Stimulated activated memory B cell treated with anti-CD40 and anti-IgM and Interleukin-4, amounts not matched to agents 10 μg/mL and 1 μg/mL and 100 μg/mL, for 72 hours (primary cell): ENCODE data around the gene PRR35.

Source experiments
- ATAC-seq: fragments of 150-1000 bp; cut with Tn5 transposase; 2 replicates; pipeline ENCODE4 v1.10.0; 2021
- H3K27ac Mint-ChIP-seq: one replicate; pipeline ENCODE4 v1.8.0; 2022; ENCODE audit warnings: mild to moderate bottlenecking, mixed read lengths
- H3K27me3 Mint-ChIP-seq: one replicate; pipeline ENCODE4 v1.8.0; 2022; ENCODE audit warnings: mixed read lengths
- H3K36me3 Mint-ChIP-seq: one replicate; pipeline ENCODE4 v1.8.0; 2022; ENCODE audit warnings: mixed read lengths
- H3K4me1 Mint-ChIP-seq: one replicate; pipeline ENCODE4 v1.8.0; 2022; ENCODE audit warnings: mixed read lengths
- H3K4me3 Mint-ChIP-seq: one replicate; pipeline ENCODE4 v1.8.0; 2022; ENCODE audit warnings: mild to moderate bottlenecking, moderate library complexity, mixed read lengths
- H3K9me3 Mint-ChIP-seq: one replicate; pipeline ENCODE4 v1.8.0; 2022; ENCODE audit warnings: mixed read lengths

The PRR35 gene

GRCh38 chr16:560204-560700, at the start of gene PRR35:
Gene PRR35, plus strand, starts transcription at chr16:560394. Its CDS starts 2,901 bp downstream, at chr16:563295.
- no peaks in the 10 kb centered on the region for H3K9me3 Mint-ChIP-seq
- peak within 1 kb of the TSS; percentile 31 for H3K4me3 Mint-ChIP-seq
- H3K27me3 Mint-ChIP-seq, result peaks cover 38% of the 10 kb centered on the region
- no peak within 1 kb of the TSS for H3K27ac Mint-ChIP-seq
- H3K36me3 Mint-ChIP-seq, result no peaks in the 10 kb centered on the region
- peaks cover 10% of the 10 kb centered on the region for H3K4me1 Mint-ChIP-seq
- no peak for ATAC-seq

- no peak overlapping the region for H3K27ac Mint-ChIP-seq
- ATAC-seq, result no peak
Measured at GRCh38 chr16:512802-513201, 47.4 kb upstream of the PRR35 start.

GRCh38 chr16:513950-514349, 46.2 kb upstream of the PRR35 start:
- Mint-ChIP-seq H3K4me3 (no peak overlapping the region), H3K27me3 (no peaks in the 10 kb centered on the region), H3K4me1 (no peaks in the 10 kb centered on the region), H3K27ac (no peak overlapping the region), H3K9me3 (no peaks in the 10 kb centered on the region), H3K36me3 (peaks cover 17% of the 10 kb centered on the region)
- no peak for ATAC-seq

More at GRCh38 chr16:512802-513201, 47.4 kb upstream of the PRR35 start:
- Mint-ChIP-seq H3K4me3 (no peak overlapping the region), H3K4me1 (no peaks in the 10 kb centered on the region), H3K27me3 (no peaks in the 10 kb centered on the region), H3K36me3 (peaks cover 22% of the 10 kb centered on the region), H3K9me3 (no peaks in the 10 kb centered on the region)

- Mint-ChIP-seq H3K36me3 (peaks cover 14% of the 10 kb centered on the region), H3K4me3 (no peak overlapping the region), H3K9me3 (no peaks in the 10 kb centered on the region), H3K4me1 (no peaks in the 10 kb centered on the region), H3K27me3 (no peaks in the 10 kb centered on the region), H3K27ac (no peak overlapping the region)
- no peak for ATAC-seq
Measured at GRCh38 chr16:515175-515938, 44.8 kb upstream of the PRR35 start.

- Mint-ChIP-seq H3K4me1 (no peaks in the 10 kb centered on the region), H3K9me3 (no peaks in the 10 kb centered on the region), H3K36me3 (peaks cover 11% of the 10 kb centered on the region), H3K4me3 (no peak overlapping the region), H3K27me3 (no peaks in the 10 kb centered on the region), H3K27ac (no peak overlapping the region)
- no peak for ATAC-seq
Measured at GRCh38 chr16:515939-516226, 44.3 kb upstream of the PRR35 start.

GRCh38 chr16:516301-516700, 43.9 kb upstream of the PRR35 start:
- ATAC-seq, result no peak
- Mint-ChIP-seq H3K27me3 (no peaks in the 10 kb centered on the region), H3K27ac (no peak overlapping the region)

GRCh38 chr16:518858-519257, 41.3 kb upstream of the PRR35 start:
- peaks cover 10% of the 10 kb centered on the region for H3K4me1 Mint-ChIP-seq
- no peaks in the 10 kb centered on the region for H3K27me3 Mint-ChIP-seq
- no peak for ATAC-seq
- no peak overlapping the region for H3K27ac Mint-ChIP-seq
- H3K4me3 Mint-ChIP-seq, result no peak overlapping the region
- H3K36me3 Mint-ChIP-seq, result peaks cover 11% of the 10 kb centered on the region
- H3K9me3 Mint-ChIP-seq, result no peaks in the 10 kb centered on the region

More at GRCh38 chr16:516301-516700, 43.9 kb upstream of the PRR35 start:
- H3K36me3 Mint-ChIP-seq, result peaks cover 11% of the 10 kb centered on the region
- no peaks in the 10 kb centered on the region for H3K9me3 Mint-ChIP-seq
- no peak overlapping the region for H3K4me3 Mint-ChIP-seq
- no peaks in the 10 kb centered on the region for H3K4me1 Mint-ChIP-seq

GRCh38 chr16:519425-519824, 40.8 kb upstream of the PRR35 start:
- Mint-ChIP-seq H3K4me3 (no peak overlapping the region), H3K27me3 (no peaks in the 10 kb centered on the region), H3K27ac (no peak overlapping the region), H3K36me3 (peaks cover 7% of the 10 kb centered on the region), H3K9me3 (no peaks in the 10 kb centered on the region), H3K4me1 (peaks cover 15% of the 10 kb centered on the region)
- no peak for ATAC-seq

- H3K4me3 Mint-ChIP-seq, result no peak overlapping the region
- H3K4me1 Mint-ChIP-seq, result peaks cover 19% of the 10 kb centered on the region
- peaks cover 1% of the 10 kb centered on the region for H3K36me3 Mint-ChIP-seq
- no peaks in the 10 kb centered on the region for H3K27me3 Mint-ChIP-seq
- H3K27ac Mint-ChIP-seq, result no peak overlapping the region
- no peaks in the 10 kb centered on the region for H3K9me3 Mint-ChIP-seq
- ATAC-seq, result no peak
Measured at GRCh38 chr16:519841-520687, 40.1 kb upstream of the PRR35 start.

GRCh38 chr16:520847-521246, 39.3 kb upstream of the PRR35 start:
- Mint-ChIP-seq H3K36me3 (peaks cover 5% of the 10 kb centered on the region), H3K4me1 (peaks cover 27% of the 10 kb centered on the region), H3K27me3 (no peaks in the 10 kb centered on the region), H3K9me3 (no peaks in the 10 kb centered on the region), H3K4me3 (no peak overlapping the region), H3K27ac (no peak overlapping the region)
- no peak for ATAC-seq

GRCh38 chr16:521381-522210, 38.6 kb upstream of the PRR35 start:
- H3K36me3 Mint-ChIP-seq, result peaks cover 5% of the 10 kb centered on the region
- no peaks in the 10 kb centered on the region for H3K27me3 Mint-ChIP-seq
- no peaks in the 10 kb centered on the region for H3K9me3 Mint-ChIP-seq
- no peak for ATAC-seq
- no peak overlapping the region for H3K27ac Mint-ChIP-seq
- H3K4me1 Mint-ChIP-seq, result peaks cover 34% of the 10 kb centered on the region
- H3K4me3 Mint-ChIP-seq, result no peak overlapping the region

- Mint-ChIP-seq H3K36me3 (peaks cover 5% of the 10 kb centered on the region), H3K4me1 (peaks cover 37% of the 10 kb centered on the region), H3K27ac (peak overlapping the region; percentile 95), H3K9me3 (no peaks in the 10 kb centered on the region), H3K4me3 (no peak overlapping the region), H3K27me3 (no peaks in the 10 kb centered on the region)
- no peak for ATAC-seq
Measured at GRCh38 chr16:522320-523096, 37.7 kb upstream of the PRR35 start.

GRCh38 chr16:523097-523741, 37.0 kb upstream of the PRR35 start:
- ATAC-seq, result no peak
- peak overlapping the region; percentile 95 for H3K27ac Mint-ChIP-seq
- no peaks in the 10 kb centered on the region for H3K27me3 Mint-ChIP-seq
- no peak overlapping the region for H3K4me3 Mint-ChIP-seq
- no peaks in the 10 kb centered on the region for H3K9me3 Mint-ChIP-seq
- peaks cover 37% of the 10 kb centered on the region for H3K4me1 Mint-ChIP-seq
- H3K36me3 Mint-ChIP-seq, result peaks cover 5% of the 10 kb centered on the region
